ENCODE results near the gene DIPK1A.

GRCh38 chr1:92993581-92993980 is 32.3 kb upstream of the DIPK1A start:
- TF ChIP-seq CTCF (IDR thresholded peaks at IDR 0.05; ENCODE audit: low read depth, low read length) (no peak), MYC (IDR thresholded peaks at IDR 0.05; ENCODE audit: low read depth, low read length) (no peak), POLR2A (IDR thresholded peaks at IDR 0.05; ENCODE audit: extremely low read depth, insufficient read length) (no peak)

Measured in NB4 (cell line).